Dermis lymphatic vessel endothelial cell (primary cell): ENCODE data around the gene MCM9. TPM values are rescaled to one million over a fixed set of nuclear protein-coding genes. Genes with fewer than 3 reads are reported as not detected.

Experiments
- total RNA-seq: library from RNA; depleted of rRNA; stranded (reverse); fragments of >200 nt; gene quantifications from 2 replicates; pipeline ENCODE4 v1.2.1, GENCODE V29; 2014

MCM9 gene
- total RNA-seq = 11.7 and 18.0 TPM in 2 replicates

DNA sequence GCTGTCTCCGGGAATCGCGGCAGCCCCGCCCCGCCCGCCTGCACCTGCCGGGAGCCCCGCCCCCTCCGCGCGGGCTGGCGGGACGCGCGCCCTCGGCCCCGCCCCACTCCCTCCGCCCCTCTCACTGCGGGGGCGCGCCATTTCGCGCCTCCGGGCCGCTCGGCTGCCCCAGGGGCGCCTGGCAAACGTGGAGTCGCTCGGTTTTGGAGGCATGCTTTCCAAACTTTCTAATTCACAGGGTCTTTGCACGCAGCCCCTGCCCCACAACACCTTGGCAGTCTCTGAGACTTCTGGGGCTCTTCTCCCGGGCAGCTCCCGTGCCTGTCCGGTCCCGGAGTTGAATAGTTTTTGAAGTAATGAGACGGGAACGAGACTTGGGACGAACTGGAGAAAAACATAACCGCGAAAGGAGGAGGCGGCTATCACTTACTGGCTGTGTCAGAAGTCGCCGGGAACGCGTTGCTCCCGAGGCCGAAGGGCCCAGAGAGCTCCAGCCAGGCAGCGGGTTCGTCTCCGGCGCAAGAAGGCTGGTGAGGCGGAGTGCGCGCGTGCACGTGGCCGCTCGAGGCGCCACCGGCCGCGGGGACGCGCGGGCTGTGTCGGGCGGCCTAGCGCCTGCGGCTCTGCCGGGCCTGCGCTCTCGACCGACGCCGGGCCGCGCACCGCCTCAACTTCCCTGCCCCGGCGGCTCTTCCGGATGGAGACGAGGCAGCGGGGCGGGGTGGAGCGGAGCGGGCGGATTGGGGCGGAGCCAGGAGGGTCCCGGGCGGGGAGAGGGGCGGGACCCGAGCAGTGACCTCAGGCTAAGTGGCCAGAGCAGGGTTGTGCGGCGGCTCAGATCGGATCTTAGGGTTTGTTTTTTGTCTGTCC, at the start of gene MCM9:
Gene MCM9, minus strand, starts transcription at position 699 of the 870 bp plus-strand sequence. CDS start 3,436 bp downstream, outside the sequence.

GRCh38 chr6:118893807-118894424, 41.0 kb downstream of the MCM9 start, which contains the start of gene ASF1A:
TSS of gene ASF1A (plus strand) at chr6:118894152. CDS start at chr6:118894414, 262 bp downstream.

Other genes with a start within 250 kb of the MCM9 start
- 14.5 and 23.6 TPM in 2 replicates for gene ASF1A, start 41.0 kb downstream of the MCM9 start, total RNA-seq
- 0.22 and 0.43 TPM in 2 replicates for gene FAM184A, start 143.5 kb upstream of the MCM9 start, total RNA-seq